NB4 (cell line): ENCODE results near the gene RPL29.

Experiments used
- POLR2A ChIP-seq: IDR thresholded peaks from 2 replicates; pipeline ENCODE4 v1.6.1; 2011; ENCODE audit warnings: mild to moderate bottlenecking; ENCODE audit not compliant: insufficient read length; ENCODE audit errors: extremely low read depth
- TF ChIP-seq, protein P1 (sequence below): IDR thresholded peaks from one replicate; pipeline ENCODE4 v1.5.1; 2012; ENCODE audit warnings: low read depth, low read length

GRCh38 chr3:51983578-51984268 lies 12.0 kb downstream of the RPL29 start:
- TF ChIP-seq POLR2A: no peak
- TF ChIP-seq, protein P1, sequence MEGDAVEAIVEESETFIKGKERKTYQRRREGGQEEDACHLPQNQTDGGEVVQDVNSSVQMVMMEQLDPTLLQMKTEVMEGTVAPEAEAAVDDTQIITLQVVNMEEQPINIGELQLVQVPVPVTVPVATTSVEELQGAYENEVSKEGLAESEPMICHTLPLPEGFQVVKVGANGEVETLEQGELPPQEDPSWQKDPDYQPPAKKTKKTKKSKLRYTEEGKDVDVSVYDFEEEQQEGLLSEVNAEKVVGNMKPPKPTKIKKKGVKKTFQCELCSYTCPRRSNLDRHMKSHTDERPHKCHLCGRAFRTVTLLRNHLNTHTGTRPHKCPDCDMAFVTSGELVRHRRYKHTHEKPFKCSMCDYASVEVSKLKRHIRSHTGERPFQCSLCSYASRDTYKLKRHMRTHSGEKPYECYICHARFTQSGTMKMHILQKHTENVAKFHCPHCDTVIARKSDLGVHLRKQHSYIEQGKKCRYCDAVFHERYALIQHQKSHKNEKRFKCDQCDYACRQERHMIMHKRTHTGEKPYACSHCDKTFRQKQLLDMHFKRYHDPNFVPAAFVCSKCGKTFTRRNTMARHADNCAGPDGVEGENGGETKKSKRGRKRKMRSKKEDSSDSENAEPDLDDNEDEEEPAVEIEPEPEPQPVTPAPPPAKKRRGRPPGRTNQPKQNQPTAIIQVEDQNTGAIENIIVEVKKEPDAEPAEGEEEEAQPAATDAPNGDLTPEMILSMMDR: no peak
